GM18870 (cell line): ENCODE results near the gene NBAS.

Experiments
- ATAC-seq: cut with Tn5 transposase; IDR thresholded peaks from one replicate; pipeline ENCODE4 v1.9.1; 2021; ENCODE audit warnings: moderate library complexity; ENCODE audit not compliant: unreplicated experiment

NBAS gene

DNA sequence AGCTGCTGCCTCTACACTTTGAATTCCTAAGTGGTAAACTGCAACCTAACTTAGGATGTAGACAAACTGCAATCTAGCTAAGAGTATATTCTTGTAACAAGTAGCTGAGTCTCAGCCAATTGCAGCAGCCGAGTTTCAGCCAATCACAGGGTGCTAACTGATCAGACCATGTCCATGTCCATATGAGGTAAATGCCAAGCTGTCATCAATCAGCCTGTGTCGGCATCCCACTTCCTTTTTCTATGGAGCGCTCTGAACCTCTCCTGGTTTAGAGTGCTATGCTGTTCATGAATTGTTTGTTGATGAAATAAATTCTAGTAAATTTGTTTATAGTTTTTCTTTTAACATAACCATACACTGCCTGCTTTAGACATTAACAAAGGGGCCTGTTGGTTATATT, 408.8 kb downstream of the NBAS start:
- no peak for ATAC-seq

DNA sequence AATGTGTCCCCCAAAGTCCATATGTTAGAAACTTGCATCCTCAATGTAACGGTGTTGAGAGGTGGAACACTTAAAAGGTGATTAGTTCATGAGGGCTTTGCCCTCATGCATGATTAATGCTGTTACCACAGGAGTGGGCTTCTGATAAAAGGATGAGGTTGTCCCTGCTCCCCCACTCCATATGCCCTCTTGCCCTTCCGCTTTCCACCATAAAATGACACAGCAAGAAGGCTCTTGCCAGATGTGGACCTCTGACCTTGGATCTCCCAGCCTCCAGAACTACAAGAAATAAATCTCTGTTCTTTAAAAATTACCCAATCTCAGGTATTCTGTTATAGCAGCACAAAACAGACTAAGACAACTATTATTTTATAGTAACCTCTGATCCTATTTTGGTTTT, 412.1 kb downstream of the NBAS start:
- no peak for ATAC-seq

DNA sequence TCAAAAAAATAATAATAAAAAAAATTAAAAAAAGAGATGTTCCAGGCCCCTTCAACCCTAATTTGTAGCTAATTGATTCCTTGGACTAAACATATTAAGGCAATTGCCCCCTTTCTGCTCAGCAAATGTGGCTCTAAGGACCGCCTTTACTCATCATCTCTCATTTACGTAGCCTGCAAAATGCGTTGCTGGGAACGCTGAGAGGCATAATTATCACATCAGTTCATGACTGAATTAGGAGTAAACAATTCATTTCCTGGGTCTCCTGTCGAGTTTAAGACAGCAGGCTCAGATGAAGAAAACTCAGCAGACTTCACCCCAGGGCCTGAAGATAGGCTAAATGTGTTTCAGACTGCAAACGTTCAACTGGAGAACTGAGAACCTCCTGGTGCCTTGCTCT, 413.5 kb downstream of the NBAS start:
- ATAC-seq = no peak

DNA sequence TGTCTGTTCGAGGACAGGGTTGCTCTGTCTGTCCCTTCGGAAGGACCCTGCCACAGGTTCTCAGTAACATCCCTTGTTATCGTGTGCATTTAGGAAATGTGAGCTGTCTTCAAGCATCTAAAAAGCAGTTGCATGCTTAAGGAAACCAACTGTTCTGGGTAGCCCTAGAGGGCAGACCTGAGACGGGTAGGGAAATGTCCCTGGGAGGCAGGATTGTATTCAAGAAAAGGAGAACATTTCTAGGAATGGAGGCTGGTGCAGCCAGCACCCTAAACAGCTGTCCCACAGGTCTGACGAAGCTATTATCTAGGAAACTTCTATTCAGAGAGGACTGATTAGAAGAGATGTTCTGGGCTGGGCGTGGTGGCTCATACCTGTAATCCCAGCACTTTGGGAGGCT, 414.2 kb downstream of the NBAS start:
- ATAC-seq = no peak

DNA sequence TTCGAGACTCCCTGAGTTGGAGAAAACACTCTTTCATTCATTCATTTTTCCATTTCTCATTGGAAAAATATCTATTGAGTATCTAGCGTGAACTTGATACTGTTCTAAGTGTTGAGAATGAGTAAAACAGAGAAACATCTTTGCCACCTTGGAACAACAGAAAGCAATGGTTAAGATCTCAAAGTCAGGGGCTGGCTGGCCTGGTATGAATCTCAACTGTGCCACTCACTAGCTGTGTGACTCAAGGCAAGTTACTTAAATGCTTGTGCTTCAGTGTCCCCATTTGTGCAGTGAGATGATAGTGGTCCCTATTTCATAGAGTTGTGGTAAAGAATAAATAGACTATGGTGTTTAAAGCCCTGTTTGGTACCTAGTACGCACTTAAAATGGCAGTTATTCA, 415.2 kb downstream of the NBAS start:
- no peak for ATAC-seq

DNA sequence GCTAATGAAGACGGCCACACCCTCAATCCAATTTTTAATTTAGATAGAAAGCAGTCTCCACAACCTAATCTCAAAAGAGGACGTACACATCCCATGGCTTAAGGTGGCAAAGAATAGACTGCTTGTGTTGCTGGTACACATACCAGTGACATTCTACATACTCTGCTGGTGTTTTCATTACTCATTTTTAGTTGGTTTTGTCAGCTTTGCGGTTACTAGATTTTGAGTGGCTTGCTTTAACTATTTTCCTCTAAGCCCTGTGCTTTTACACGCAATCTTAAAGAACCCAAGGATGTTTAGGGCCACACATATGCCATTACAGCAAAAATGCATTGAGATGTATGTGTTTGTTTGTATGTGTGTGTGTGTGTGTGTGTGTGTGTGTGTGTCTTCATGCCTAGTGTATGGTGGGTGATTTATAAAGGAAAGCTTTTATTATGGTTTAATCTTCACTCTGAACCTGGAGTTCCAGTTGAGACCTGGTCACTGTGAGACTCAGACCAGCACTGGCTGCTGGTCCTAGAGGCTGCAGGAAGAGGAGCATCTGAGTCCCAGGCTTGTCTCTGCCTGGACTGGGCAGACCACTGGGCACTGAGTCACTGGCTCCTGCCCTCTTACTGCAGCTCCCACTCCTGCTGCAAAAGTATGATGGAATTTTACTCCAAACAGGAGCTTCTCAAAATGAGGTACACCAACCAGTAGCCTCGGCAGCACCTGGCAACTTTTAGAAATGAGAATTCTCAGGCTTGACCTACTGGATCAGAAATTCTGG, 415.9 kb downstream of the NBAS start:
- ATAC-seq = no peak

DNA sequence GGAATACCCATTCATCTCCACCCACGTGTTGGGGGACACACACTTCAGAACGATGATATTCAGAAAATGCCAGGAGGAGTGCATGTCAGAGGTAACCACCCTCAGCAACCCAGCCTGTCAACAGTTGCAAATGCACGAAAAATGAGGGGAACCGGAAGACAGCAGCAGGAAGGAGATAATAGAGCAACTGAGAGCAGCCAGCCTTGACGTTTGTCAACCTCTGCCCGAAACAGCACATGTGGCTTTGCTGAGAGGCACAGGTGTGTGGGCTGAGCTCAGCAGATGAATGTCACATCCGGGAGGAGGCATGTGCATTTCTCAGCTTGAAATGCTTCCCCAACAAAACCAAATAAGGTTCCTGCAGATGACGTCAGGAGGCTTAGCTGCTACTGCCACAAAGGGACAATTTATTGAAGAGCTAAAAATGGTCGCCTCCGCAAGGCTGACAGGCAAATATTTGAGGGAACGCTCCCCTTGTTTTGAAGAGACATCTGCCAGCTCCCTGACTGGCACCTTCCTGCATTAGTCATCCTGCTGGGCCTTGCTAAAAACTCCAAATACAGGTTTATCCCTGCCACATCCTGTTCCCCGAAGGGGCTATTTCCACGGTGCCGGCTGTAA, 419.0 kb downstream of the NBAS start:
- ATAC-seq = peak; percentile 100

DNA sequence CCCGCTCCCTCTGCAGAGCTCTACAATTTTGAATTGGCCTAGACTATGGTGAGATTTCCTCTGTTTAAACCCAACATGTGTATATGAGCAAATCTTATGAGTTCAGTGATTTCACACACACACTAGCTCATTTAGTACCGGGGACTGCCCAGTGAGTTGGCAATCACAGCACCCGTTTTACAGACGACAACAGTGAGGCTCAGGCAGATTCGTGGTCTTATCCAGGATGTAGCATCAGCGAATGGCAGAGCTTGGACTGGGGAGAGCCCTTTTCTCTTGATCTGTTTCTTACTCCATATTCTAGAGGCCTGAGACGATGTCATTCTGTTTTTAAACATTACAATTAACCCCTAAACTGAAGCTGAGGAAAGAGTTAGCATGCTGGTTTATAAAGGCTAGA, 419.9 kb downstream of the NBAS start:
- no peak for ATAC-seq

DNA sequence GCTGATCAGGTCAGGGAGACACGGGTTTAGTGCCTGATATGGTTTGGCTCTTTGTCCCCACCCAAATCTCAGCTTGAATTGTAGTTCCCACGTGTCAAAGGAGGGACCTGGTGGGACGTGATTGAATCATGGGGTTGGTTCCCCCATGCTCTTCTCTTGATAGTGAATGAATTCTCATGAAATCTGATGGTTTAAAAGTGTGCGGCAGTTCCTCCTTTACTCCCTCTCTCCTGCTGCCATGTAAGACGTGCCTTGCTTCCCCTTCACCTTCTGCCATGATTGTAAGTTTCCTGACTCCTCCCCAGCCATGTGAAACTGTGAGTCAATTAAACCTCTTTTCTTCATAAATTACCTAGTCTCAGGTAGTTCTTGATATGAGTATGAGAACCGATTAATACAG, 424.5 kb downstream of the NBAS start:
- ATAC-seq = no peak

DNA sequence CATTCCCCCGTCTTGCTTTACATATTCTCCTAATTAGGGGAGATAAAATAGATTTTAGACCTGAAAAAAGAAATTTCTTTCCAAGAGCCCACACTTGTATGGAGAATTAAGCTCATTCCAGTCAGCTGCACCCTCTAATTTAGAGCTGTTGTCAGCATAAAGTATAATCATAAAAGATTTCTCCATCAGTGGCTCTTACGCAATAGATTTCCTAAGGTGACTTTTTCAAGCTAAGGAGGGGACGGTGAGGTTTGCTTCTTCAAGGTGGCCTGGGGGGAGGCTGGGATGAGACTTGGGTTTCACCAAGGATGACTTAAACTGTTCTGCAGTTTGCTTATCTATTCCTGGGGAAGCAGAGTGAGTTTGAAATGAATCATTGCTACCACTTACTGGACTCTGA, 426.2 kb downstream of the NBAS start:
- no peak for ATAC-seq

DNA sequence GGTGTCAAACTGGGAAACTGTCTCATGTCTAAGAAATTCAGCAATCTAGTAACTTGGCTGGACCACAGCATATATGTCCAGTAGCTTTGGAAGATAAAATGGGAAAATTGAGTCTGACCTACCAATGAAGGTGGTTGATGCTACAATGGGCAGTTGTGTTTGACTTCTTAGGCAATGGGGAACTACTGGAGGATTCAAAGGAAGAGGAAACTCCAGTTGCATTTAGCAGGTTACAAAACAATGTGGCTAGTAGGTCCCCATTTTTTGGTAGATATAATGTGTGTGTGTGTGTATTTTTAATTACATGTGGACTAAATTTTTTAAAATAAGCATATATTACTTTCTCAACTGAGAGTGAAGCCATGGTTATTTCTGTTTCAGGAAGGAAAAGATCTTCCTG, 427.7 kb downstream of the NBAS start:
- ATAC-seq = no peak

DNA sequence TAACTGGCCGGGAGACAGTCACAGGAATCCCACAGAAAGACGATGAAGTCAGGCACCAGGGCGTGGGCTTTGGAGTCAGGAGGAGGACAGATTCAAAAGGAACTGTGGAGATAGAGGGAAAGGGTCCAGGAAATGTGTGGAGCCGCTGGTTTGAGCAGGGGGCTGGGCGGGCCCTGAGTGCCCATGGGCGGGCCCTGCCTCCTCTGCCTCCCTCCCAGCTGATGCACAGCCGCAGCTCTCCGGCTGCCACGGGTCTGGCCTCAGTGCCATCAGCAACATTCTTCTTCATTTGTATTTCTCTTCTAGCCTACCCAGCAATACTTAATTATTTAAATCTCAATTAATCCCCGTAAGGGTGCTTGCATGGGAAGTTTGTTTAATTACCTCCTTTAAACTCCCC, 432.3 kb downstream of the NBAS start:
- no peak for ATAC-seq

DNA sequence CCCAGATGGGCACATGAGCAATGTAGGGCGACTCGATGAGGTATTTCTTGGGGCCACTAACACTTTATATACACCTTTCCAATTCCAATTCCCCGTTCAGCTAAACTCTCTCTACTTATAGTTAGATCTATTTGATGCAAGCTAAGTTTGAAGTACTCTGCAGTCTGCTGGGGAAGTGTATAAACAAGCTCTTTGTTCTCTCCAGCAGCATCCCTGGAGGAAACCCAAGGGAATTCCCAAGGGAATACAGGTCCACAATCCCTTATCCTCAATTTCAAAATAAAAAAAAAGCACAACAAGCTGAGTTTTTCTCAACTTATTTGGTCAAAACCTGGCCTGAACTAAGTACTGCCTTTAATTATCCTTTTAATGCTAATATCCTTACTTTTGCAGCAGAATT, 433.3 kb downstream of the NBAS start:
- ATAC-seq = no peak

DNA sequence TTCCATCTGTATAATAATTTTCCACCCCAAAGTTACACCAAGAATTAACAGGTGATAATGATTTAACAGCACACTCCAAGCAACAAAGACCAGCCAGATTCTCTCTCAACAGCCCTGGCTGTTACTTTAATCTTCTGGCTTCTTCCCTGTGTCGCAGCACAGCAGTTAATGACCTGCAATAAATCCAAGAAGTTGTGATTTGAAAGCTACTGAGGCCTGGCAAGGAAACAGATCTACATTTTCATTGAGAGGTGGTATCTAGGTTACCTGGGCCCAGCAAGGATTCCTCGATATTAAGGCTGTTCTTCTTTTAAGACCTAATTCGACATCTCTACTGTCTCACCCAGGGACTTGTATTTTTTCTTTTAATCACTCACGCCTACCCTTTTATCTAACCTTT, 433.8 kb downstream of the NBAS start:
- no peak for ATAC-seq

DNA sequence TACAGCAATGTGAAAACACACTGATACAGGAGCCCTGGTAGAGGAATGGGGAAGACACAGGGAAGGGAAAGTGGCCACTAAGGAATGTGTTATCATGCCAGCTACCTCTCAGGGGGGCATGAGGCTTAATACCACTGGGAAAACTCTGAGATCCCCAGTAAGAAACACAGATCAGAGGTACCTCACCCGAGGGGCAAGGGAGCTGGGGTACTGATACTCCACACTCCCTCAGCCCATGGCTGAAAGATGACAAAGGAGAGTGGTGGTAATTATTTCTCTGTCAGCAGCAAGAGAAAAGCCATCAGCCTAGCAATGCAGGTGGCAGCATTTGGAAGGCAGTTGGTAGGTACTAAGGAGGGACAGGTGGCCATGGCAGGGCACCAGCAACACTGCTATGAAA, 434.8 kb downstream of the NBAS start:
- ATAC-seq = no peak

DNA sequence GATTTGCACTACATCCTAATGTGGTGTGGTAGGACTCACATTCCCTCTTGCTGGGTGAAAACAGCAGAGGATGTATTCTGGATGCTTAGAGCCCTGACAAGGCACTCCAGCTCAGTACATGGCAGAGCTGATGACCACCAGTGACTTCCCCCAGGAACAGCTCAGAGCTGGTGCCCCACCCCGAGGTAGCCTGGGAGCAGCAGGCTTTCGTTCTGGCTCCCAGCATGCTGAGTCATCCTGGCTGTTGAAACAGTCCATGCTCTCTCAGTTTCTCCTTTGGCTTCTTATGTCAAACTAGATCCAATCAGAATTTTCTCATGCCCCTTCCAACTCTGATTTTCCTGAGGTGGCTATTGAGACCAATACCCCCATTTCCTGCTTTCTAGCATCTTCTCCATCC, 438.2 kb downstream of the NBAS start:
- no peak for ATAC-seq

DNA sequence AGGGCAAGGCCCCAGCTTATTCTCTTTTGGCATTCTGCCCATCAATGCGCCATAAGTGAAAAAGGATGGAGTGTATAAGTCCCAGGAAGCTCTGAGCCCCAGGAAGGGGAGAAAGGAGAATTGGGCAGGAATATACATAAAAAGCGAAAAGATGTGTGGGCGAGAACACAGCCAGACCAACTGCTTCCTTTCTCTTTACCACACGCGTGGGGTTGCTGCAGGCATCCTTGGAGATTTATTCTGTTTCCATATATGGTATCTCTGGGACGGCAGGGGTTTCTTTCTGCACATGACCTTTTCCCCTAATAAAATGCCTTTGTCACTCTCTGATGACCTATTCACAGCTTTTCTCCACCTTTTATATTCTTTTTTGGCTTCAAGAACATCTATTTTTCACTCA, 440.5 kb downstream of the NBAS start:
- ATAC-seq = no peak

DNA sequence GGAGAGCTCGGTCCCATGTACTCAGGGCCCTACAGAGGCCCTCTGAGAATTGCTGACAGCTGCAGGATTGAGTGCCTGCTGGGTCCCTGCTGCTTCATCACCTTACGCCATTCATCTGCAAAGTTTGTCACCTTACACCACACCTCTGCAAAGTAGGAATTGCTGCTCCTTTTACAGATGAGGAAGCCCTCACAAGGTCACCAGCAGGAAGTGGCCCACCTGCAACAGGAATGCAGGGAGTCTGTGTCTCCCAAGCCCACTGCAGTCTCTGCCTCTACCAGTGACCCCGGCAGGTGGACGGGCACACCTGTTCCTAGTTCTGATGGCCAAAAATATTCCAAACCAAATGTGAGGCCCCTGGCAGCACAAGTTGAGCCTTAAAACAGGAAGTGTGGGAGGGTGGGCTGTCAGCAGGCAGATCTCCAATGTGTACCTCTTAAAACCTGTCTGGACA, 441.4 kb downstream of the NBAS start:
- no peak for ATAC-seq

DNA sequence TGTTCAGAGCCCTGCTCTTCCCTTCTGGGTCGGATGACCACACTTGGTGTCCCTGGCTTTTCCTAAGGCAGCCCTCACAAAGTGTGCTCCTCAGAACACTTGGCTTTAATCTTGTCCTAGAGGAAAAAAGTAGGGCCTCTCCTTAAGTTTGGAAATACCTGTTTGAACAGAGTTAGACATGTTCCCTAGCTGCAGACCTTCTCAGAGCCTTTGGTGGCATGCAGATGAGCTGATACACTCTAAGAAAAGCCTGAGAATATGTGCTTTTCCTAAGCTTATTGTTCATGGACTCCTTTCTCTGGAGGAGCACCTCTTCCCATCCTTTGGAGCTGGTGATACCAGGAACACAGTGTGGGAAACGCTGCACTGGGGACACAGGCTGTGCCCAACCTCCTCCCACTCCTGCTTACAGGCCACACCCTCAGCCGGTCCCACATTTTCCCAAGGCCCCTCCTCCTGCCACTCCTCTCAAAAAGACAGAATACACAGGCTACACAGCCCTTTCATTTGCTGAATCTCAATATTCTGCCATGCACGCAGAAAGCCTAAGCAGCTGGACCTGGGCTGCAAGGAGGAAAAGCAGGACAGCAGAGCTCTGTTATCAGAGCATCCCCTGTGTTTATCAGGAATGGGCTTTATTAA, 443.6 kb downstream of the NBAS start:
- ATAC-seq = no peak
